OCI-LY3 (cell line): ENCODE measurements around the gene OR2A25.

Experiments used
- H2AFZ ChIP-seq: fragments of 200-600, 300-600 bp; shearing (Covaris generic); 2 replicates; pipeline ENCODE4 v1.6.0; 2014; ENCODE audit warnings: antibody characterized with exemption, low read depth, low read length
- H3K27ac ChIP-seq: fragments of 200-600, 300-600 bp; sonication (generic); 2 replicates; pipeline ENCODE4 v1.5.1; 2014; ENCODE audit warnings: mild to moderate bottlenecking, low read length, moderate library complexity, mixed read lengths
- H3K27me3 ChIP-seq: fragments of 200-600, 300-600 bp; sonication (generic); 2 replicates; pipeline ENCODE4 v1.6.1; 2014; ENCODE audit warnings: low read depth, low read length, mixed read lengths
- H3K36me3 ChIP-seq: fragments of 200-600, 300-600 bp; sonication (generic); replicated peaks from 2 replicates; pipeline ENCODE3; 2014; ENCODE audit warnings: low read depth, low read length, mixed read lengths
- H3K4me1 ChIP-seq: fragments of 300-600, 200-600 bp; sonication (generic); 2 replicates; pipeline ENCODE4 v1.6.1; 2014; ENCODE audit warnings: low read length, mixed read lengths
- H3K4me2 ChIP-seq: fragments of 200-600, 300-600 bp; sonication (generic); 2 replicates; pipeline ENCODE4 v1.6.1; 2014; ENCODE audit warnings: low read length, mixed read lengths
- H3K4me3 ChIP-seq: fragments of 300-600, 200-600 bp; sonication (generic); 2 replicates; pipeline ENCODE4 v1.5.1; 2014; ENCODE audit warnings: antibody characterized with exemption, mild to moderate bottlenecking, low read length, moderate library complexity
- H3K79me2 ChIP-seq: fragments of 300-600, 200-600 bp; shearing (Covaris generic); 2 replicates; pipeline ENCODE4 v1.6.1; 2014; ENCODE audit warnings: mild to moderate bottlenecking, low read length, mixed read lengths
- H3K9ac ChIP-seq: fragments of 300-600, 200-600 bp; shearing (Covaris generic); 2 replicates; pipeline ENCODE4 v1.6.0; 2014; ENCODE audit warnings: mild to moderate bottlenecking, low read length, moderate library complexity
- H3K9me3 ChIP-seq: fragments of 200-600, 300-600 bp; shearing (Covaris generic); 2 replicates; pipeline ENCODE4 v1.6.1; 2014; ENCODE audit warnings: low read length, mixed read lengths; ENCODE audit not compliant: insufficient read depth
- H4K20me1 ChIP-seq: fragments of 200-600, 300-600 bp; sonication (generic); 2 replicates; pipeline ENCODE4 v1.6.1; 2016; ENCODE audit warnings: low read length, mixed read lengths; ENCODE audit not compliant: insufficient read depth
- CTCF ChIP-seq: fragments of 200-600, 300-600 bp; sonication (generic); IDR thresholded peaks from 2 replicates; pipeline ENCODE4 v1.5.1; 2014; ENCODE audit warnings: antibody characterized with exemption, low read length, low read depth
- EZH2phosphoT487 ChIP-seq: fragments of 200-600 bp; shearing (Covaris generic); IDR thresholded peaks from 2 replicates; pipeline ENCODE4 v1.6.1; 2018; ENCODE audit warnings: antibody characterized with exemption, mixed run types, low read depth

Gene OR2A25

GRCh38 chr7:144087230-144087629, 17.6 kb downstream of the OR2A25 start:
- H3K4me2 ChIP-seq: no peak overlapping the region
- H3K27me3 ChIP-seq: peaks cover 5% of the 10 kb centered on the region; the same call in 1 of the 2 replicates
- H3K4me3 ChIP-seq: no peak overlapping the region
- H3K4me1 ChIP-seq: no peaks in the 10 kb centered on the region
- H3K79me2 ChIP-seq: no peaks in the 10 kb centered on the region
- no peak overlapping the region for H3K9ac ChIP-seq
- no peaks in the 10 kb centered on the region for H3K36me3 ChIP-seq
- H3K27ac ChIP-seq: no peak overlapping the region
- TF ChIP-seq EZH2phosphoT487 (no peak), CTCF (no peak)
- no peak overlapping the region for H2AFZ ChIP-seq
- H3K9me3 ChIP-seq: no peaks in the 10 kb centered on the region
- H4K20me1 ChIP-seq: no peaks in the 10 kb centered on the region

GRCh38 chr7:144090667-144091066, 21.1 kb downstream of the OR2A25 start:
- H3K79me2 ChIP-seq: no peaks in the 10 kb centered on the region
- no peaks in the 10 kb centered on the region for H4K20me1 ChIP-seq
- H3K4me3 ChIP-seq: no peak overlapping the region

GRCh38 chr7:144098776-144099175, 29.2 kb downstream of the OR2A25 start:
- Histone ChIP-seq H3K9ac (no peak overlapping the region), H3K4me2 (no peak overlapping the region), H4K20me1 (no peaks in the 10 kb centered on the region), H3K27me3 (peaks cover 13% of the 10 kb centered on the region; the same call in 1 of the 2 replicates), H3K4me3 (no peak overlapping the region), H3K9me3 (no peaks in the 10 kb centered on the region), H3K36me3 (no peaks in the 10 kb centered on the region), H3K79me2 (no peaks in the 10 kb centered on the region), H2AFZ (no peak overlapping the region), H3K27ac (no peak overlapping the region), H3K4me1 (no peaks in the 10 kb centered on the region)
- no peak for TF ChIP-seq EZH2phosphoT487
- no peak for TF ChIP-seq CTCF

More at GRCh38 chr7:144090667-144091066, 21.1 kb downstream of the OR2A25 start:
- Histone ChIP-seq H3K36me3 (no peaks in the 10 kb centered on the region), H3K9ac (no peak overlapping the region), H3K4me1 (no peaks in the 10 kb centered on the region), H3K4me2 (no peak overlapping the region), H3K9me3 (no peaks in the 10 kb centered on the region), H3K27me3 (peaks cover 5% of the 10 kb centered on the region; the same call in 1 of the 2 replicates), H2AFZ (no peak overlapping the region), H3K27ac (no peak overlapping the region)
- no peak for TF ChIP-seq EZH2phosphoT487
- TF ChIP-seq CTCF: no peak

- H4K20me1 ChIP-seq: no peaks in the 10 kb centered on the region
- no peak overlapping the region for H3K4me2 ChIP-seq
- no peak overlapping the region for H3K4me3 ChIP-seq
- H3K9me3 ChIP-seq: no peaks in the 10 kb centered on the region
- no peak overlapping the region for H3K9ac ChIP-seq
- H3K4me1 ChIP-seq: peaks cover 2% of the 10 kb centered on the region
- no peak overlapping the region for H3K27ac ChIP-seq
- peaks cover 22% of the 10 kb centered on the region; the same call in 1 of the 2 replicates for H3K27me3 ChIP-seq
- H3K36me3 ChIP-seq: no peaks in the 10 kb centered on the region
- H2AFZ ChIP-seq: no peak overlapping the region
- TF ChIP-seq CTCF (no peak), EZH2phosphoT487 (no peak)
- H3K79me2 ChIP-seq: no peaks in the 10 kb centered on the region
These were observed 31.0 kb downstream of the OR2A25 start for GRCh38 chr7:144100607-144101006.
